Measurements from ENCODE around the gene SREBF1.

Gene SREBF1

GRCh38 chr17:17830740-17831207, 6.0 kb downstream of the SREBF1 start:
- H3K79me2 ChIP-seq (ENCODE audit: insufficient read depth, low read length) = no peaks in the 10 kb centered on the region
- H2AFZ ChIP-seq (ENCODE audit: low read length) = no peak overlapping the region
- no peaks in the 10 kb centered on the region for H3K27me3 ChIP-seq (ENCODE audit: insufficient read depth, low read length, poor library complexity, severe bottlenecking)
- no peaks in the 10 kb centered on the region for H3K9me3 ChIP-seq (ENCODE audit: insufficient read depth, low read depth, low read length)
- H3K4me3 ChIP-seq (ENCODE audit: low read length, poor library complexity, severe bottlenecking) = no peak overlapping the region
- H3K36me3 ChIP-seq (ENCODE audit: insufficient read depth, low read length) = no peaks in the 10 kb centered on the region
- no peak overlapping the region for H3K4me2 ChIP-seq (ENCODE audit: low read depth, low read length, poor library complexity, severe bottlenecking)
- no peak overlapping the region for H3K9ac ChIP-seq (ENCODE audit: low read depth, low read length, poor library complexity, severe bottlenecking)
- TF ChIP-seq CTCF (conservative IDR thresholded peaks at IDR 0.05; ENCODE audit: low read length) (no peak), EZH2phosphoT487 (IDR thresholded peaks at IDR 0.05; ENCODE audit: borderline replicate concordance) (no peak)
- H3F3A ChIP-seq (ENCODE audit: low read depth) = peaks cover 5% of the 10 kb centered on the region
- no peaks in the 10 kb centered on the region for H4K20me1 ChIP-seq (ENCODE audit: insufficient read depth, low read length, poor library complexity, severe bottlenecking)
- H3K4me1 ChIP-seq (ENCODE audit: insufficient read depth, low read length, poor library complexity, severe bottlenecking) = peaks cover 29% of the 10 kb centered on the region
- no peaks in the 10 kb centered on the region for H3K9me2 ChIP-seq (replicated peaks; ENCODE audit: low read depth, low read length)

- no peak overlapping the region for H3K9ac ChIP-seq (ENCODE audit: low read depth, low read length, poor library complexity, severe bottlenecking)
- H3K4me3 ChIP-seq (ENCODE audit: low read length, poor library complexity, severe bottlenecking) = no peak overlapping the region
- peaks cover 6% of the 10 kb centered on the region for H3F3A ChIP-seq (ENCODE audit: low read depth)
- no peaks in the 10 kb centered on the region for H3K79me2 ChIP-seq (ENCODE audit: insufficient read depth, low read length)
- peaks cover 29% of the 10 kb centered on the region for H3K4me1 ChIP-seq (ENCODE audit: insufficient read depth, low read length, poor library complexity, severe bottlenecking)
- no peaks in the 10 kb centered on the region for H3K9me2 ChIP-seq (replicated peaks; ENCODE audit: low read depth, low read length)
- no peak overlapping the region for H3K4me2 ChIP-seq (ENCODE audit: low read depth, low read length, poor library complexity, severe bottlenecking)
- no peaks in the 10 kb centered on the region for H3K27me3 ChIP-seq (ENCODE audit: insufficient read depth, low read length, poor library complexity, severe bottlenecking)
- TF ChIP-seq EZH2phosphoT487 (IDR thresholded peaks at IDR 0.05; ENCODE audit: borderline replicate concordance) = no peak
- no peak for TF ChIP-seq CTCF (conservative IDR thresholded peaks at IDR 0.05; ENCODE audit: low read length)
- no peaks in the 10 kb centered on the region for H3K36me3 ChIP-seq (ENCODE audit: insufficient read depth, low read length)
- H2AFZ ChIP-seq (ENCODE audit: low read length) = no peak overlapping the region
- H4K20me1 ChIP-seq (ENCODE audit: insufficient read depth, low read length, poor library complexity, severe bottlenecking) = no peaks in the 10 kb centered on the region
- H3K9me3 ChIP-seq (ENCODE audit: insufficient read depth, low read depth, low read length) = no peaks in the 10 kb centered on the region
These were observed 6.6 kb downstream of the SREBF1 start for GRCh38 chr17:17830269-17830567.

GRCh38 chr17:17827826-17828621, 8.8 kb downstream of the SREBF1 start:
- Histone ChIP-seq H3K4me1 (ENCODE audit: insufficient read depth, low read length, poor library complexity, severe bottlenecking) (peaks cover 39% of the 10 kb centered on the region), H3K4me3 (ENCODE audit: low read length, poor library complexity, severe bottlenecking) (no peak overlapping the region), H3K9me3 (ENCODE audit: insufficient read depth, low read depth, low read length) (no peaks in the 10 kb centered on the region), H3K9me2 (replicated peaks; ENCODE audit: low read depth, low read length) (no peaks in the 10 kb centered on the region), H4K20me1 (ENCODE audit: insufficient read depth, low read length, poor library complexity, severe bottlenecking) (no peaks in the 10 kb centered on the region), H3F3A (ENCODE audit: low read depth) (peaks cover 6% of the 10 kb centered on the region), H3K4me2 (ENCODE audit: low read depth, low read length, poor library complexity, severe bottlenecking) (no peak overlapping the region), H2AFZ (ENCODE audit: low read length) (no peak overlapping the region), H3K9ac (ENCODE audit: low read depth, low read length, poor library complexity, severe bottlenecking) (no peak overlapping the region), H3K36me3 (ENCODE audit: insufficient read depth, low read length) (no peaks in the 10 kb centered on the region), H3K79me2 (ENCODE audit: insufficient read depth, low read length) (peaks cover 10% of the 10 kb centered on the region), H3K27me3 (ENCODE audit: insufficient read depth, low read length, poor library complexity, severe bottlenecking) (no peaks in the 10 kb centered on the region)
- TF ChIP-seq EZH2phosphoT487 (IDR thresholded peaks at IDR 0.05; ENCODE audit: borderline replicate concordance) = no peak
